KMS-11 (cell line): ENCODE results near the gene PAQR9.
A peak's percentile ranks its signal among the peaks of the same experiment; 100 is the strongest.

ENCODE experiments used
- H2AFZ ChIP-seq: fragments of 200-600 bp; sonication (generic); 2 replicates; pipeline ENCODE4 v1.6.1; 2016; ENCODE audit warnings: antibody characterized with exemption, mixed run types, low read depth
- H3K27ac ChIP-seq: fragments of 200-600 bp; sonication (generic); 2 replicates; pipeline ENCODE4 v1.6.1; 2016; ENCODE audit warnings: mild to moderate bottlenecking, mixed run types
- H3K27me3 ChIP-seq: fragments of 200-600 bp; sonication (generic); 2 replicates; pipeline ENCODE4 v1.6.1; 2017; ENCODE audit warnings: mild to moderate bottlenecking, low read depth, mixed run types, moderate library complexity; ENCODE audit not compliant: insufficient read depth
- H3K36me3 ChIP-seq: fragments of 200-600 bp; sonication (generic); 2 replicates; pipeline ENCODE4 v1.6.1; 2017; ENCODE audit warnings: mild to moderate bottlenecking, mixed run types; ENCODE audit not compliant: insufficient read depth
- H3K4me1 ChIP-seq: fragments of 200-600 bp; sonication (generic); 2 replicates; pipeline ENCODE4 v1.6.1; 2016; ENCODE audit warnings: mild to moderate bottlenecking, low read depth, mixed run types; ENCODE audit not compliant: poor library complexity, severe bottlenecking
- H3K4me2 ChIP-seq: fragments of 200-600 bp; sonication (generic); 2 replicates; pipeline ENCODE4 v1.7.0; 2016; ENCODE audit warnings: mild to moderate bottlenecking, mixed run types
- H3K4me3 ChIP-seq: fragments of 200-600 bp; sonication (generic); IDR thresholded peaks from 2 replicates; pipeline ENCODE4 v1.6.1; 2017; ENCODE audit warnings: low read depth, low read length, mixed read lengths; ENCODE audit not compliant: insufficient read depth
- H3K79me2 ChIP-seq: fragments of 200-600 bp; sonication (generic); 2 replicates; pipeline ENCODE4 v1.6.1; 2016; ENCODE audit warnings: low read depth, mixed run types; ENCODE audit not compliant: insufficient read depth
- H3K9ac ChIP-seq: fragments of 200-600 bp; sonication (generic); 2 replicates; pipeline ENCODE4 v1.6.1; 2016; ENCODE audit warnings: mild to moderate bottlenecking, mixed run types
- H4K20me1 ChIP-seq: fragments of 200-600 bp; sonication (generic); 2 replicates; pipeline ENCODE4 v1.6.1; 2016; ENCODE audit warnings: mild to moderate bottlenecking, mixed run types; ENCODE audit not compliant: insufficient read depth
- CTCF ChIP-seq: fragments of 200-600 bp; sonication (generic); conservative IDR thresholded peaks from 2 replicates; pipeline ENCODE4 v1.6.1; 2017; ENCODE audit warnings: low read depth, mild to moderate bottlenecking, antibody characterized with exemption, low read length, moderate library complexity, mixed read lengths

PAQR9 gene

GRCh38 chr3:142934887-142935269 lies 28.6 kb downstream of the PAQR9 start:
- Histone ChIP-seq H3K79me2 (no peaks in the 10 kb centered on the region), H3K4me1 (peaks cover 3% of the 10 kb centered on the region), H3K4me3 (no peak overlapping the region), H4K20me1 (no peaks in the 10 kb centered on the region), H2AFZ (no peak overlapping the region), H3K27me3 (no peaks in the 10 kb centered on the region), H3K36me3 (no peaks in the 10 kb centered on the region), H3K4me2 (no peak overlapping the region), H3K27ac (no peak overlapping the region), H3K9ac (no peak overlapping the region)
- TF ChIP-seq CTCF, result no peak

GRCh38 chr3:142934128-142934886 lies 29.2 kb downstream of the PAQR9 start:
- H3K36me3 ChIP-seq, result no peaks in the 10 kb centered on the region
- H2AFZ ChIP-seq, result no peak overlapping the region
- H4K20me1 ChIP-seq, result no peaks in the 10 kb centered on the region
- H3K4me3 ChIP-seq, result no peak overlapping the region
- no peak overlapping the region for H3K27ac ChIP-seq
- TF ChIP-seq CTCF, result no peak
- H3K4me1 ChIP-seq, result no peaks in the 10 kb centered on the region
- no peaks in the 10 kb centered on the region for H3K79me2 ChIP-seq
- no peak overlapping the region for H3K4me2 ChIP-seq
- H3K27me3 ChIP-seq, result no peaks in the 10 kb centered on the region
- no peak overlapping the region for H3K9ac ChIP-seq

GRCh38 chr3:142931222-142931621 lies 32.3 kb downstream of the PAQR9 start:
- no peak overlapping the region for H2AFZ ChIP-seq
- 0 out of 2 replicates have a peak, but pooled peaks have one; percentile 24 for TF ChIP-seq CTCF
- H3K4me2 ChIP-seq, result no peak overlapping the region

GRCh38 chr3:142930463-142930862 lies 33.0 kb downstream of the PAQR9 start:
- H3K36me3 ChIP-seq, result no peaks in the 10 kb centered on the region
- H3K4me3 ChIP-seq, result no peak overlapping the region
- H3K27ac ChIP-seq, result no peak overlapping the region
- H4K20me1 ChIP-seq, result no peaks in the 10 kb centered on the region
- no peak overlapping the region for H3K9ac ChIP-seq
- no peaks in the 10 kb centered on the region for H3K79me2 ChIP-seq
- no peaks in the 10 kb centered on the region for H3K27me3 ChIP-seq
- no peaks in the 10 kb centered on the region for H3K4me1 ChIP-seq
- no peak overlapping the region for H2AFZ ChIP-seq
- no peak overlapping the region for H3K4me2 ChIP-seq
- no peak for TF ChIP-seq CTCF

More at GRCh38 chr3:142931222-142931621, 32.3 kb downstream of the PAQR9 start:
- Histone ChIP-seq H3K79me2 (no peaks in the 10 kb centered on the region), H3K9ac (no peak overlapping the region), H3K27ac (no peak overlapping the region), H3K4me3 (no peak overlapping the region), H3K4me1 (no peaks in the 10 kb centered on the region), H3K36me3 (no peaks in the 10 kb centered on the region), H4K20me1 (no peaks in the 10 kb centered on the region), H3K27me3 (no peaks in the 10 kb centered on the region)
